Small intestine (tissue), 7 donors: ENCODE measurements around the gene PDLIM5. TPM values are rescaled to one million over a fixed set of nuclear protein-coding genes. Genes with fewer than 3 reads are reported as not detected.
A peak's percentile ranks its signal among the peaks of the same experiment; 100 is the strongest.

Experiments
- DNase-seq, 2 donors: peaks; one replicate each; pipeline versions ENCODE4 v3.0.0 to v3.0.0-alpha.2; 2013
- FAIRE-seq: peaks from 2 replicates; lab custom pipeline; 2012; peaks lifted over from hg19 to GRCh38; lab: Jason Lieb, UNC
- H3K27ac ChIP-seq, 3 donors: one replicate each; pipeline ENCODE4 v1.5.1; 2013; ENCODE audit warnings: low read length in 2 of 3, mild to moderate bottlenecking in 2 of 3, control low read depth in 1 of 3, inconsistent platforms in 1 of 3, low read depth in 1 of 3, moderate library complexity in 1 of 3
- H3K27me3 ChIP-seq, 3 donors: one replicate each; pipeline ENCODE4 v1.6.1; 2013; ENCODE audit warnings: low read length in 3 of 3, inconsistent platforms in 1 of 3; ENCODE audit not compliant: control insufficient read depth in 3 of 3, insufficient read depth in 3 of 3
- H3K36me3 ChIP-seq, 3 donors: one replicate each; pipeline ENCODE4 v1.6.1; 2013; ENCODE audit warnings: low read length in 3 of 3, inconsistent platforms in 1 of 3, low read depth in 1 of 3, mild to moderate bottlenecking in 1 of 3, moderate library complexity in 1 of 3; ENCODE audit not compliant: control insufficient read depth in 3 of 3, insufficient read depth in 2 of 3
- H3K4me1 ChIP-seq, 3 donors: one replicate each; pipeline ENCODE4 v1.6.1; 2013; ENCODE audit warnings: low read length in 2 of 3, inconsistent platforms in 1 of 3, low read depth in 1 of 3, mild to moderate bottlenecking in 1 of 3, moderate library complexity in 1 of 3; ENCODE audit not compliant: control insufficient read depth in 3 of 3, insufficient read depth in 2 of 3
- H3K4me3 ChIP-seq, 3 donors: one replicate each; pipeline ENCODE4 v1.5.1; 2013; ENCODE audit warnings: low read length in 3 of 3, control low read depth in 1 of 3, inconsistent platforms in 1 of 3, low read depth in 1 of 3, mild to moderate bottlenecking in 1 of 3, moderate library complexity in 1 of 3
- H3K9me3 ChIP-seq, 2 donors: one replicate each; pipeline ENCODE4 v1.6.1; 2013; ENCODE audit warnings: low read depth in 1 of 2, low read length in 1 of 2; ENCODE audit not compliant: control insufficient read depth in 2 of 2, insufficient read depth in 1 of 2
- WGBS, 3 donors: extraction: QIAGEN DNeasy Blood & Tissue Kit; methylation state at CpG; one replicate each; pipeline ENCODE4 v1.1.7; 2013; 5-methylcytosine and 5-hydroxymethylcytosine counted together
- polyA plus RNA-seq, 4 donors: library from polyadenylated mRNA; stranded (reverse) in 3 of 4; unstranded in 1 of 4; fragments of 200-250 nt in 3 of 4; fragments of 120-200 nt in 1 of 4; gene quantifications; one replicate each; pipeline versions ENCODE4 v1.2.1 to v1.2.3, GENCODE V29; 2013
- donor health status: healthy with polysubstance abuse.
- donor health status: control.
- donor health status: control.
- donor health status: Bipolar disorder and iron deficiency.
- donor health status: healthy.

Gene PDLIM5
- polyA plus RNA-seq, 4 donors, result 26.6 to 106 (median 61.5) TPM

DNA sequence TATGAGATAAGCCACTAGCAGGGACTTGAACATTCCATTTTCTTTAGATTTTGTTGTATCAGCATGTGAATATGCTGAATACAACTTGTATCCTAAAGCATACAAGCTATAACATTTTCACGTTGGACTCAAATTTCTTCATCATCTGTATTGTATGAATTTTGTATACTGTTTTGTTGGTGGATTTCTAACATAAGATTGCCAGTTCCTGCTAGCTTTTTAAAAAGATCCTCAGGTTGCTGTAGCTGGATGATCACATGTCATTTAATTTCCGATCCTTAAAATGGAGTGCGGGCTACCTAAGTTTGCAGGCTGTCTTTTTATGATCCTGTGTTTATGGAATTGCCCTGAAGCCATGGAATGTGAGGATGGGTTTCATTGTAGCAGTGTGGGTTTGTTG lies 6.9 kb downstream of the PDLIM5 start:
- Histone ChIP-seq H3K4me1 (peaks cover 5 to 15% (median 10%) of the 10 kb centered on the region in 3 donors), H3K27ac (peak overlapping the region in 1 of 3 donors; percentile 66)
- no peak for FAIRE-seq

DNA sequence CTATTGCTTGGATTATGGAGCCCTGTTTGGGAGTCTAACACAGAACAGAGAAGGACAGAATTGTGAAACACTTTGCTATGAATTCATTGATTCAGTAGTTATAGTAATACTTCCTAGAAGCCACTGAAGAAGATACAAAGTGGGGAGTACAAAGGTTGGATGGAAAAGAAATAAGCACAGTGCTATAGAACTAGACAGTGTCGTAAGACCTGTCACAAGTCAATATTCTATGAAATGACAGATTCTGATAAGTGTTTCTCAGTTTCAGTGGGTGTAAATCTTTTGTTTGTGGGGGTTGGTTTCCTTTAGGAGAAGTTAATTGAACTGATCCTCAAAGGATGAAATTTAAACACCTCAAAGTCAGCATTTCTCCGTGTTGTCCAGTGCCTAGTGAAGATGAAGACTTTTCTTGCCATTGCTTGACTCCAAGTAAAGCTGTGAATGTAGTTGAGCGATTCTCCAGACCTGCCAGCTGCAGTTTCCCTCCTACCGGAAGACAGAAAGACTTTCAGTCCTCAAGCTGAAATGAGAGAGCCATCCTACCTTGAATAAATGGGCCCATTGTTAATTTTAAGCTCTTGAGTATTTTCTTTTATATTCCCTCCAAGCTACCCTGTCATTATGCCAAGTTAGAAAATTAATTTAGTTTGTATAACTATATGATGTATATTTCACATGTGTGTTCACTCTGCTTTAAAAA lies 7.9 kb downstream of the PDLIM5 start:
- Histone ChIP-seq H3K4me3 (no peak overlapping the region), H3K27me3 (no peaks in the 10 kb centered on the region), H3K27ac (peak overlapping the region in 1 of 3 donors; percentile 66), H3K4me1 (peaks cover 5 to 15% (median 10%) of the 10 kb centered on the region in 3 donors), H3K9me3 (no peaks in the 10 kb centered on the region), H3K36me3 (peaks cover 0 to 7% (median 0%) of the 10 kb centered on the region in 3 donors)
- DNase-seq (peak in 1 of 2 donors; percentile 76), FAIRE-seq (no peak)
- 74 to 80% (median 77%) methylated on average over 4 of the region's 4 CpGs for WGBS, 3 donors

More for the DNA sequence above, 6.9 kb downstream of the PDLIM5 start:
- H3K4me3 ChIP-seq, result no peak overlapping the region
- peaks cover 0 to 7% (median 0%) of the 10 kb centered on the region in 3 donors for H3K36me3 ChIP-seq
- 79 to 82% (median 80%) methylated on average over 3 of the region's 3 CpGs for WGBS, 3 donors
- no peak for DNase-seq
- H3K27me3 ChIP-seq, result no peaks in the 10 kb centered on the region
- no peaks in the 10 kb centered on the region for H3K9me3 ChIP-seq

- Histone ChIP-seq H3K4me1 (peaks cover 8 to 13% (median 10%) of the 10 kb centered on the region in 3 donors), H3K4me3 (no peak overlapping the region), H3K27ac (peak overlapping the region in 1 of 3 donors; percentile 66), H3K27me3 (no peaks in the 10 kb centered on the region), H3K36me3 (peaks cover 0 to 6% (median 0%) of the 10 kb centered on the region in 3 donors), H3K9me3 (no peaks in the 10 kb centered on the region)
- FAIRE-seq (no peak), DNase-seq (peak in 1 of 2 donors; percentile 37)
- WGBS, 3 donors, result 94 to 98% (median 98%) methylated on average over 2 of the region's 2 CpGs
Measured at GRCh38 chr4:94461506-94461905, 9.8 kb downstream of the PDLIM5 start.

DNA sequence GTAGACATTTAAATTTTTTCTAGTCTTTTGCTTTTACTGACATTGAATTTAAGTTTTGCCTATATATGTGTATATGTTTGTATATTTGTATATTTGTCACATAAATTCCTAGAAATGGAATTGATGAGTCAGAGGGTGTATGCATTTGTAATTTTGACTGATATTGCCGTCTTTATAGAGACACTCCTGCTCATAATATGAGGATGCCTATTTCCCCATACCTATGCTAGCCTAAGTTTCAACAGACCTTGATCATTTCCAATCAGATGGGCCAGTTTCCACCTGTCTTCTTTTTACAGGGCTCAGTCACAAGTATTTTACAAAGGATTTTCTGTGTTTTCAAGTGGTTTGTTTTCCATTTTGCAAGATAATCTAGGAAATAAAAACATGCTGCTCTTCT lies 10.8 kb downstream of the PDLIM5 start:
- FAIRE-seq (no peak), DNase-seq (no peak)
- Histone ChIP-seq H3K4me1 (peaks cover 8 to 12% (median 9%) of the 10 kb centered on the region in 3 donors), H3K9me3 (no peaks in the 10 kb centered on the region), H3K27ac (no peak overlapping the region), H3K4me3 (no peak overlapping the region), H3K36me3 (peaks cover 0 to 6% (median 0%) of the 10 kb centered on the region in 3 donors), H3K27me3 (no peaks in the 10 kb centered on the region)
- WGBS, 3 donors, result 43 to 59% (median 59%) methylated on average over 1 of the region's 1 CpG

DNA sequence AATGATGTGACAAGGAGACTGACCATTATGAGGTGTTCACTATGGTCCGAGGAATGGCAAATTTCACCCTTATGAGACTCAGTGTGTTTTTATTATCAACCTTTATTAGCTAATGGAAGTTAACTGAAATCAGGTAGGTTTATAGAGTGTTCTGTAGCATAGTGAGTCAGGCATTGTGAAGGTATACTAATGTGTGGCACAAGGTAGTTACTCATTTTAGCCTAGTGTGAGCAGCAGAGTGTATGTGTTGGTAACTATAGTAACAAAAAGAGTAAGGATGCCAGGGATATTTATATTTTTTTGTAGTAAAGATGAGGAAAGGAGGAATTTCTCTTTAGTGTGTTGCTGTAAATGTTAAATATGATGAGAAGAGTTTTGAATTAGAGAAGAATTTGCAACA lies 12.0 kb downstream of the PDLIM5 start:
- DNase-seq (no peak), FAIRE-seq (no peak)
- 90 to 97% (median 94%) methylated on average over 1 of the region's 1 CpG for WGBS, 3 donors
- Histone ChIP-seq H3K9me3 (no peaks in the 10 kb centered on the region), H3K4me3 (no peak overlapping the region), H3K36me3 (peaks cover 0 to 3% (median 0%) of the 10 kb centered on the region in 3 donors), H3K4me1 (peaks cover 6 to 8% (median 6%) of the 10 kb centered on the region in 3 donors), H3K27ac (no peak overlapping the region), H3K27me3 (no peaks in the 10 kb centered on the region)

DNA sequence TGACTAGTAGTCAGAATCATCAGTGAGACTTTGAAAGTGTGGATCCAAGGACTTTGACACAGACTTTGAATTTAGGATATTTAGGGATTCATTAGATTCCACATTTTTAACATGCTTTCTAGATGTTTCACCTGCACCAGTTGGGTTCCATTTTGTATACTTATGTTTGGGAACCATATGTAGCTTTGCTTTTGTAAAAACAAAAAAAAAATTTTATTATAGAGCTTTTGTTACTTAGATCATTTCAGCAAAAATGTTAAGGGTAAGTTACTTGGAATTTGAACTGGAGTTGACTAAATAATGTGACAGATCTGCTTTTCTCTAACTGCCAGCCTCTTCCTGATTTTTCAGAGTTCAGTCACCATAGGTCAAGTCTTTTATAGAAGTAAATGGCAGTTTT lies 14.6 kb downstream of the PDLIM5 start:
- Histone ChIP-seq H3K4me1 (peaks cover 0 to 6% (median 4%) of the 10 kb centered on the region in 3 donors), H3K9me3 (peaks cover 0 to 4% of the 10 kb centered on the region in 2 donors)
- FAIRE-seq, result no peak

GRCh38 chr4:94466923-94467322 lies 15.2 kb downstream of the PDLIM5 start:
- DNase-seq, result no peak
- H3K9me3 ChIP-seq, result peaks cover 0 to 4% of the 10 kb centered on the region in 2 donors
- WGBS, 3 donors, result 68 to 73% (median 68%) methylated on average over 2 of the region's 2 CpGs
- H3K27me3 ChIP-seq, result no peaks in the 10 kb centered on the region
- no peak for FAIRE-seq
- peaks cover 0 to 3% (median 0%) of the 10 kb centered on the region in 3 donors for H3K36me3 ChIP-seq
- H3K4me3 ChIP-seq, result no peak overlapping the region
- H3K4me1 ChIP-seq, result peaks cover 0 to 5% (median 2%) of the 10 kb centered on the region in 3 donors
- no peak overlapping the region for H3K27ac ChIP-seq

More for the DNA sequence above, 14.6 kb downstream of the PDLIM5 start:
- H3K27me3 ChIP-seq, result no peaks in the 10 kb centered on the region
- H3K36me3 ChIP-seq, result peaks cover 0 to 3% (median 0%) of the 10 kb centered on the region in 3 donors
- no peak for DNase-seq
- no peak overlapping the region for H3K27ac ChIP-seq
- H3K4me3 ChIP-seq, result no peak overlapping the region

- Histone ChIP-seq H3K27ac (no peak overlapping the region), H3K36me3 (peaks cover 0 to 3% (median 0%) of the 10 kb centered on the region in 3 donors), H3K9me3 (peaks cover 0 to 4% of the 10 kb centered on the region in 2 donors), H3K27me3 (no peaks in the 10 kb centered on the region), H3K4me1 (peaks cover 0 to 4% (median 3%) of the 10 kb centered on the region in 3 donors), H3K4me3 (no peak overlapping the region)
- DNase-seq (no peak), FAIRE-seq (no peak)
- WGBS, 3 donors, result 82 to 93% (median 91%) methylated on average over 4 of the region's 4 CpGs
Measured at GRCh38 chr4:94468093-94468769, 16.5 kb downstream of the PDLIM5 start.
